ENCODE data around the gene UMPS.

Gene UMPS

GRCh38 chr3:124730129-124730940, at the start of gene UMPS (continued):
- TF ChIP-seq ZNF280C (tag by site-specific recombination; IDR thresholded peaks at IDR 0.05), result no peak
- TF ChIP-seq, protein P1, sequence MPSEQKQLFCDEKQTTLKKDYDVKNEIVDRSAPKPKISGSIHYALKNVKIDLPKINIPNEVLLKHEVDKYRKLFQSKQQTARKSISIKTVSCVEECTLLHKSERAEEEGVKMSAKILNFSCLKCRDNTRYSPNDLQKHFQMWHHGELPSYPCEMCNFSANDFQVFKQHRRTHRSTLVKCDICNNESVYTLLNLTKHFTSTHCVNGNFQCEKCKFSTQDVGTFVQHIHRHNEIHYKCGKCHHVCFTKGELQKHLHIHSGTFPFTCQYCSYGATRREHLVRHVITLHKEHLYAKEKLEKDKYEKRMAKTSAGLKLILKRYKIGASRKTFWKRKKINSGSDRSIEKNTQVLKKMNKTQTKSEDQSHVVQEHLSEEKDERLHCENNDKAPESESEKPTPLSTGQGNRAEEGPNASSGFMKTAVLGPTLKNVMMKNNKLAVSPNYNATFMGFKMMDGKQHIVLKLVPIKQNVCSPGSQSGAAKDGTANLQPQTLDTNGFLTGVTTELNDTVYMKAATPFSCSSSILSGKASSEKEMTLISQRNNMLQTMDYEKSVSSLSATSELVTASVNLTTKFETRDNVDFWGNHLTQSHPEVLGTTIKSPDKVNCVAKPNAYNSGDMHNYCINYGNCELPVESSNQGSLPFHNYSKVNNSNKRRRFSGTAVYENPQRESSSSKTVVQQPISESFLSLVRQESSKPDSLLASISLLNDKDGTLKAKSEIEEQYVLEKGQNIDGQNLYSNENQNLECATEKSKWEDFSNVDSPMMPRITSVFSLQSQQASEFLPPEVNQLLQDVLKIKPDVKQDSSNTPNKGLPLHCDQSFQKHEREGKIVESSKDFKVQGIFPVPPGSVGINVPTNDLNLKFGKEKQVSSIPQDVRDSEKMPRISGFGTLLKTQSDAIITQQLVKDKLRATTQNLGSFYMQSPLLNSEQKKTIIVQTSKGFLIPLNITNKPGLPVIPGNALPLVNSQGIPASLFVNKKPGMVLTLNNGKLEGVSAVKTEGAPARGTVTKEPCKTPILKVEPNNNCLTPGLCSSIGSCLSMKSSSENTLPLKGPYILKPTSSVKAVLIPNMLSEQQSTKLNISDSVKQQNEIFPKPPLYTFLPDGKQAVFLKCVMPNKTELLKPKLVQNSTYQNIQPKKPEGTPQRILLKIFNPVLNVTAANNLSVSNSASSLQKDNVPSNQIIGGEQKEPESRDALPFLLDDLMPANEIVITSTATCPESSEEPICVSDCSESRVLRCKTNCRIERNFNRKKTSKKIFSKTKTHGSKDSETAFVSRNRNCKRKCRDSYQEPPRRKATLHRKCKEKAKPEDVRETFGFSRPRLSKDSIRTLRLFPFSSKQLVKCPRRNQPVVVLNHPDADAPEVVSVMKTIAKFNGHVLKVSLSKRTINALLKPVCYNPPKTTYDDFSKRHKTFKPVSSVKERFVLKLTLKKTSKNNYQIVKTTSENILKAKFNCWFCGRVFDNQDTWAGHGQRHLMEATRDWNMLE (tag by site-specific recombination; conservative IDR thresholded peaks at IDR 0.05; ENCODE audit: low read depth), result peak; percentile 92
- no peak for TF ChIP-seq ZNF239 (tag by site-specific recombination; IDR thresholded peaks at IDR 0.05)
- TF ChIP-seq ZNF555 (tag by site-specific recombination; conservative IDR thresholded peaks at IDR 0.05), result no peak
- TF ChIP-seq ZNF404 (tag by site-specific recombination; IDR thresholded peaks at IDR 0.05), result no peak
- TF ChIP-seq, protein P2, sequence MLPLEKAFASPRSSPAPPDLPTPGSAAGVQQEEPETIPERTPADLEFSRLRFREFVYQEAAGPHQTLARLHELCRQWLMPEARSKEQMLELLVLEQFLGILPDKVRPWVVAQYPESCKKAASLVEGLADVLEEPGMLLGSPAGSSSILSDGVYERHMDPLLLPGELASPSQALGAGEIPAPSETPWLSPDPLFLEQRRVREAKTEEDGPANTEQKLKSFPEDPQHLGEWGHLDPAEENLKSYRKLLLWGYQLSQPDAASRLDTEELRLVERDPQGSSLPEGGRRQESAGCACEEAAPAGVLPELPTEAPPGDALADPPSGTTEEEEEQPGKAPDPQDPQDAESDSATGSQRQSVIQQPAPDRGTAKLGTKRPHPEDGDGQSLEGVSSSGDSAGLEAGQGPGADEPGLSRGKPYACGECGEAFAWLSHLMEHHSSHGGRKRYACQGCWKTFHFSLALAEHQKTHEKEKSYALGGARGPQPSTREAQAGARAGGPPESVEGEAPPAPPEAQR (tag by site-specific recombination; IDR thresholded peaks at IDR 0.05), result 0 out of 2 replicates have a peak, but pooled peaks have one; percentile 58
- 0 out of 2 replicates have a peak, but pooled peaks have one; percentile 12 for TF ChIP-seq PRDM1 (tag by site-specific recombination; IDR thresholded peaks at IDR 0.05)
- TF ChIP-seq ZSCAN4 (tag by site-specific recombination; IDR thresholded peaks at IDR 0.05), result no peak
- no peak for TF ChIP-seq ZNF623 (tag by site-specific recombination; IDR thresholded peaks at IDR 0.05)
- peak; percentile 54; the same call in 1 of the 2 replicates for TF ChIP-seq KLF17 (tag by site-specific recombination; IDR thresholded peaks at IDR 0.05)
- TF ChIP-seq ZNF530 (tag by site-specific recombination; IDR thresholded peaks at IDR 0.05; ENCODE audit: low read depth), result 0 out of 2 replicates have a peak, but pooled peaks have one; percentile 76
- no peak for TF ChIP-seq ZBTB48 (tag by site-specific recombination; IDR thresholded peaks at IDR 0.05)
- TF ChIP-seq ZSCAN16 (tag by site-specific recombination; IDR thresholded peaks at IDR 0.05), result no peak
- TF ChIP-seq ZNF629 (tag by site-specific recombination; IDR thresholded peaks at IDR 0.05), result peak; percentile 97
- TF ChIP-seq, protein P3, sequence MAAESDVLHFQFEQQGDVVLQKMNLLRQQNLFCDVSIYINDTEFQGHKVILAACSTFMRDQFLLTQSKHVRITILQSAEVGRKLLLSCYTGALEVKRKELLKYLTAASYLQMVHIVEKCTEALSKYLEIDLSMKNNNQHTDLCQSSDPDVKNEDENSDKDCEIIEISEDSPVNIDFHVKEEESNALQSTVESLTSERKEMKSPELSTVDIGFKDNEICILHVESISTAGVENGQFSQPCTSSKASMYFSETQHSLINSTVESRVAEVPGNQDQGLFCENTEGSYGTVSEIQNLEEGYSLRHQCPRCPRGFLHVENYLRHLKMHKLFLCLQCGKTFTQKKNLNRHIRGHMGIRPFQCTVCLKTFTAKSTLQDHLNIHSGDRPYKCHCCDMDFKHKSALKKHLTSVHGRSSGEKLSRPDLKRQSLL (tag by site-specific recombination; IDR thresholded peaks at IDR 0.05), result no peak
- no peak for TF ChIP-seq MZF1 (tag by site-specific recombination; IDR thresholded peaks at IDR 0.05; ENCODE audit: borderline replicate concordance)
- no peak for TF ChIP-seq ZNF266 (tag by site-specific recombination; IDR thresholded peaks at IDR 0.05; ENCODE audit: low read depth)
- no peak for TF ChIP-seq HOXC10 (CRISPR knock-in tag; IDR thresholded peaks at IDR 0.05)
- TF ChIP-seq ZNF248 (tag by site-specific recombination; IDR thresholded peaks at IDR 0.05), result no peak
- TF ChIP-seq GLI2 (tag by site-specific recombination; IDR thresholded peaks at IDR 0.05; ENCODE audit: borderline replicate concordance, low read depth), result no peak
- TF ChIP-seq SETDB1 (IDR thresholded peaks at IDR 0.05; ENCODE audit: insufficient read length, low read length), result no peak
- TF ChIP-seq ZNF214 (tag by site-specific recombination; IDR thresholded peaks at IDR 0.05; ENCODE audit: borderline replicate concordance), result no peak
- no peak for TF ChIP-seq ZNF211 (tag by site-specific recombination; IDR thresholded peaks at IDR 0.05; ENCODE audit: low read depth)
- peak; percentile 92 for TF ChIP-seq ZNF2 (tag by site-specific recombination; IDR thresholded peaks at IDR 0.05)
- TF ChIP-seq GFI1B (tag by site-specific recombination; IDR thresholded peaks at IDR 0.05), result no peak
- TF ChIP-seq ZNF10 (tag by site-specific recombination; IDR thresholded peaks at IDR 0.05), result no peak
- no peak for TF ChIP-seq ZNF571 (tag by site-specific recombination; IDR thresholded peaks at IDR 0.05)
- no peak for TF ChIP-seq ZNF776 (tag by site-specific recombination; IDR thresholded peaks at IDR 0.05; ENCODE audit: borderline replicate concordance)

Measured in HEK293 (cell line).